HG03558 (cell line): Measurements from ENCODE around the gene GJC2.
"Not testable (repeated sequence)": the region's sequence is repeated elsewhere in the genome, so short reads cannot be mapped to it uniquely, and the experiment has no call there.

Experiments used
- ATAC-seq: cut with Tn5 transposase; IDR thresholded peaks from one replicate; pipeline ENCODE4 v1.9.1; 2021; ENCODE audit warnings: moderate number of reproducible peaks; ENCODE audit not compliant: unreplicated experiment; ENCODE audit errors: extremely low read depth

Gene GJC2

GRCh38 chr1:228149406-228150119 lies at the start of gene GJC2:
TSS of gene GJC2 (plus strand) at chr1:228149930. CDS start at chr1:228157759, 7,829 bp downstream.
- no peak for ATAC-seq

- ATAC-seq, result no peak
These were observed 48.7 kb upstream of the GJC2 start for GRCh38 chr1:228100822-228101613.

- no peak for ATAC-seq
These were observed 48.1 kb upstream of the GJC2 start for GRCh38 chr1:228101614-228101993.

- no peak for ATAC-seq
These were observed 47.5 kb upstream of the GJC2 start for GRCh38 chr1:228101994-228102790.

GRCh38 chr1:228102791-228103620 lies 46.7 kb upstream of the GJC2 start, which contains the start of gene C1orf35:
TSS of gene C1orf35 (minus strand) at chr1:228103325. CDS start at chr1:228103227, 98 bp downstream.
- ATAC-seq, result peak; percentile 55

- no peak for ATAC-seq
These were observed 45.0 kb upstream of the GJC2 start for GRCh38 chr1:228104526-228105269.

- ATAC-seq, result no peak
These were observed 44.3 kb upstream of the GJC2 start for GRCh38 chr1:228105270-228105995.

- ATAC-seq, result no peak
These were observed 43.5 kb upstream of the GJC2 start for GRCh38 chr1:228105996-228106799.

GRCh38 chr1:228106800-228107054 lies 43.0 kb upstream of the GJC2 start:
- no peak for ATAC-seq

GRCh38 chr1:228107636-228108035 lies 42.1 kb upstream of the GJC2 start:
- no peak for ATAC-seq

GRCh38 chr1:228108055-228108690 lies 41.6 kb upstream of the GJC2 start:
- no peak for ATAC-seq

- peak; percentile 4 for ATAC-seq
These were observed 41.0 kb upstream of the GJC2 start for GRCh38 chr1:228108742-228109072.

- peak; percentile 60 for ATAC-seq
These were observed 40.4 kb upstream of the GJC2 start, which contains the start of gene MRPL55 for GRCh38 chr1:228109073-228109961. TSS of gene MRPL55 (minus strand) at chr1:228109299. CDS start at chr1:228108260, 1,039 bp downstream.

- ATAC-seq, result no peak
These were observed 39.7 kb upstream of the GJC2 start for GRCh38 chr1:228109962-228110488.

GRCh38 chr1:228110556-228110955 lies 39.2 kb upstream of the GJC2 start:
- ATAC-seq, result no peak

GRCh38 chr1:228111315-228111714 lies 38.4 kb upstream of the GJC2 start:
- ATAC-seq, result not testable (repeated sequence)
